CD4-positive, alpha-beta T cell treated with Interleukin-6 for 4 hours (primary cell): ENCODE measurements around the gene C19orf47.

Experiments
- DNase-seq: peaks from one replicate; pipeline ENCODE4 v3.0.0-alpha.2; 2020; ENCODE audit warnings: mixed read lengths

Gene C19orf47

GRCh38 chr19:40313229-40313983 lies 34.8 kb downstream of the C19orf47 start:
- DNase-seq: no peak

GRCh38 chr19:40312533-40312932 lies 35.7 kb downstream of the C19orf47 start:
- no peak for DNase-seq

GRCh38 chr19:40309666-40310065 lies 38.5 kb downstream of the C19orf47 start:
- no peak for DNase-seq

GRCh38 chr19:40305403-40305802 lies 42.8 kb downstream of the C19orf47 start:
- DNase-seq: peak; percentile 81

- no peak for DNase-seq
These were observed 43.9 kb downstream of the C19orf47 start for GRCh38 chr19:40304306-40304705.

- DNase-seq: no peak
These were observed 44.4 kb downstream of the C19orf47 start for GRCh38 chr19:40303765-40304164.

- no peak for DNase-seq
These were observed 45.8 kb downstream of the C19orf47 start for GRCh38 chr19:40302224-40303011.

- DNase-seq: no peak
These were observed 47.5 kb downstream of the C19orf47 start for GRCh38 chr19:40300668-40301067.

GRCh38 chr19:40298026-40298425 lies 50.2 kb downstream of the C19orf47 start:
- no peak for DNase-seq

- DNase-seq: no peak
These were observed 53.6 kb downstream of the C19orf47 start for GRCh38 chr19:40294560-40294959.

GRCh38 chr19:40286971-40287421 lies 61.2 kb downstream of the C19orf47 start:
- DNase-seq: no peak

- DNase-seq: no peak
These were observed 61.8 kb downstream of the C19orf47 start for GRCh38 chr19:40286235-40286970.

- peak; percentile 98 for DNase-seq
These were observed 62.6 kb downstream of the C19orf47 start for GRCh38 chr19:40285353-40286234.

GRCh38 chr19:40284501-40285352 lies 63.5 kb downstream of the C19orf47 start, which contains the start of gene AKT2:
Gene AKT2 (minus strand): TSS chr19:40285345. CDS start chr19:40265267, 20,078 bp downstream.
- no peak for DNase-seq

- DNase-seq: no peak
These were observed 64.0 kb downstream of the C19orf47 start for GRCh38 chr19:40284251-40284500.

- DNase-seq: no peak
These were observed 64.6 kb downstream of the C19orf47 start for GRCh38 chr19:40283414-40284250.

GRCh38 chr19:40282920-40283319 lies 65.3 kb downstream of the C19orf47 start:
- DNase-seq: no peak

- no peak for DNase-seq
These were observed 66.0 kb downstream of the C19orf47 start for GRCh38 chr19:40282209-40282580.

GRCh38 chr19:40281381-40282208 lies 66.6 kb downstream of the C19orf47 start:
- DNase-seq: no peak
